CD1c-positive myeloid dendritic cell (primary cell): ENCODE results near the gene CCDC88A.
"Not testable (repeated sequence)": the region's sequence is repeated elsewhere in the genome, so short reads cannot be mapped to it uniquely, and the experiment has no call there.

Experiments used
- DNase-seq: peaks from one replicate; pipeline ENCODE4 v3.0.0-alpha.2; 2016; ENCODE audit errors: extremely low spot score

CCDC88A gene

GRCh38 chr2:55419679-55420438 is at the start of gene CCDC88A:
TSS of gene CCDC88A (minus strand) at chr2:55419856. CDS start at chr2:55419079, 777 bp downstream.
- peak; percentile 97 for DNase-seq

GRCh38 chr2:55461679-55462078 is 42.0 kb upstream of the CCDC88A start:
- no peak for DNase-seq

GRCh38 chr2:55460562-55460961 is 40.9 kb upstream of the CCDC88A start:
- DNase-seq = no peak

- DNase-seq = no peak
These were observed 40.1 kb upstream of the CCDC88A start for GRCh38 chr2:55459714-55460274.

- no peak for DNase-seq
These were observed 39.6 kb upstream of the CCDC88A start for GRCh38 chr2:55459279-55459678.

- DNase-seq = no peak
These were observed 34.5 kb upstream of the CCDC88A start for GRCh38 chr2:55454121-55454520.

- DNase-seq = no peak
These were observed 33.2 kb upstream of the CCDC88A start for GRCh38 chr2:55452879-55453278.

GRCh38 chr2:55451699-55452098 is 32.0 kb upstream of the CCDC88A start:
- no peak for DNase-seq

GRCh38 chr2:55450014-55450413 is 30.4 kb upstream of the CCDC88A start:
- DNase-seq = not testable (repeated sequence)

- not testable (repeated sequence) for DNase-seq
These were observed 22.5 kb upstream of the CCDC88A start for GRCh38 chr2:55442045-55442760.

GRCh38 chr2:55441280-55441892 is 21.7 kb upstream of the CCDC88A start:
- no peak for DNase-seq

GRCh38 chr2:55439101-55439397 is 19.4 kb upstream of the CCDC88A start:
- no peak for DNase-seq

- no peak for DNase-seq
These were observed 18.9 kb upstream of the CCDC88A start for GRCh38 chr2:55438391-55439100.

GRCh38 chr2:55437515-55438390 is 18.1 kb upstream of the CCDC88A start:
- no peak for DNase-seq

- peak; percentile 57 for DNase-seq
These were observed 12.4 kb upstream of the CCDC88A start for GRCh38 chr2:55431982-55432627.

GRCh38 chr2:55430211-55430975 is 10.7 kb upstream of the CCDC88A start:
- peak; percentile 76 for DNase-seq

GRCh38 chr2:55428258-55428657 is 8.6 kb upstream of the CCDC88A start:
- no peak for DNase-seq

GRCh38 chr2:55425431-55425831 is 5.8 kb upstream of the CCDC88A start:
- peak; percentile 75 for DNase-seq

- no peak for DNase-seq
These were observed 3.4 kb upstream of the CCDC88A start for GRCh38 chr2:55422876-55423665.
